DMS79 treated with DMSO at 0.1 percent for 48 hours (cell line): Measurements from ENCODE around the gene PTTG1IP.
A peak's percentile ranks its signal among the peaks of the same experiment; 100 is the strongest.
"Not testable (repeated sequence)": the region's sequence is repeated elsewhere in the genome, so short reads cannot be mapped to it uniquely, and the experiment has no call there.

ENCODE experiments used
- DNase-seq: peaks from one replicate; lab custom pipeline; 2025; lab: John Stamatoyannopoulos, UW

The PTTG1IP gene

GRCh38 chr21:44845418-44846223 is 27.9 kb downstream of the PTTG1IP start:
- no peak for DNase-seq

GRCh38 chr21:44844256-44844655 is 29.2 kb downstream of the PTTG1IP start:
- no peak for DNase-seq

GRCh38 chr21:44842721-44843445 is 30.6 kb downstream of the PTTG1IP start:
- DNase-seq: no peak

GRCh38 chr21:44842087-44842486 is 31.4 kb downstream of the PTTG1IP start:
- DNase-seq: no peak

- DNase-seq: no peak
These were observed 32.7 kb downstream of the PTTG1IP start for GRCh38 chr21:44840771-44841170.

- no peak for DNase-seq
These were observed 34.5 kb downstream of the PTTG1IP start for GRCh38 chr21:44838951-44839350.

GRCh38 chr21:44838039-44838895 is 35.2 kb downstream of the PTTG1IP start:
- DNase-seq: no peak

GRCh38 chr21:44837537-44837936 is 36.0 kb downstream of the PTTG1IP start:
- no peak for DNase-seq

GRCh38 chr21:44836666-44837471 is 36.6 kb downstream of the PTTG1IP start:
- peak; percentile 42 for DNase-seq

GRCh38 chr21:44836349-44836665 is 37.2 kb downstream of the PTTG1IP start:
- DNase-seq: no peak

GRCh38 chr21:44835647-44835973 is 37.9 kb downstream of the PTTG1IP start:
- DNase-seq: no peak

GRCh38 chr21:44834951-44835646 is 38.4 kb downstream of the PTTG1IP start:
- no peak for DNase-seq

GRCh38 chr21:44834231-44834950 is 39.1 kb downstream of the PTTG1IP start:
- no peak for DNase-seq

GRCh38 chr21:44833663-44834062 is 39.8 kb downstream of the PTTG1IP start:
- DNase-seq: no peak

GRCh38 chr21:44832516-44833255 is 40.8 kb downstream of the PTTG1IP start:
- DNase-seq: not testable (repeated sequence)

GRCh38 chr21:44831227-44831860 is 42.1 kb downstream of the PTTG1IP start:
- no peak for DNase-seq

GRCh38 chr21:44829507-44830092 is 43.9 kb downstream of the PTTG1IP start:
- no peak for DNase-seq

- no peak for DNase-seq
These were observed 45.0 kb downstream of the PTTG1IP start for GRCh38 chr21:44828362-44829056.
